NCI-H1930 (cell line): ENCODE data around the gene NCKIPSD.
A peak's percentile ranks its signal among the peaks of the same experiment; 100 is the strongest.

ENCODE experiments used
- DNase-seq, 2 experiments: peaks; one replicate each; lab custom pipeline; 2025; lab: John Stamatoyannopoulos, UW

Gene NCKIPSD

GRCh38 chr3:48647714-48648113, 38.0 kb downstream of the NCKIPSD start:
- no peak for DNase-seq

- DNase-seq: no peak
These were observed 40.6 kb downstream of the NCKIPSD start for GRCh38 chr3:48644898-48645760.

- no peak for DNase-seq
These were observed 43.1 kb downstream of the NCKIPSD start for GRCh38 chr3:48642605-48643004.

GRCh38 chr3:48641396-48641795, 44.3 kb downstream of the NCKIPSD start:
- no peak for DNase-seq

- DNase-seq: no peak
These were observed 45.6 kb downstream of the NCKIPSD start for GRCh38 chr3:48639944-48640606.

GRCh38 chr3:48637305-48637704, 48.4 kb downstream of the NCKIPSD start:
- DNase-seq: no peak

- DNase-seq: no peak
These were observed 49.5 kb downstream of the NCKIPSD start for GRCh38 chr3:48636149-48636655.

GRCh38 chr3:48635222-48636021, 50.3 kb downstream of the NCKIPSD start, which contains the start of gene SLC26A6:
Gene SLC26A6 (minus strand): TSS chr3:48635461. CDS start chr3:48635393, 68 bp downstream.
- DNase-seq: peak; percentile 83 to 87

- DNase-seq: no peak
These were observed 51.0 kb downstream of the NCKIPSD start for GRCh38 chr3:48634661-48635221.

GRCh38 chr3:48633743-48634142, 52.0 kb downstream of the NCKIPSD start:
- no peak for DNase-seq

- no peak for DNase-seq
These were observed 52.5 kb downstream of the NCKIPSD start for GRCh38 chr3:48633256-48633655.

GRCh38 chr3:48631516-48632448, 53.9 kb downstream of the NCKIPSD start:
- DNase-seq: no peak

GRCh38 chr3:48630833-48631232, 54.9 kb downstream of the NCKIPSD start:
- DNase-seq: no peak

GRCh38 chr3:48630407-48630806, 55.3 kb downstream of the NCKIPSD start:
- DNase-seq: no peak

GRCh38 chr3:48629894-48630293, 55.8 kb downstream of the NCKIPSD start:
- DNase-seq: no peak

GRCh38 chr3:48628277-48629017, 57.3 kb downstream of the NCKIPSD start:
- DNase-seq: no peak

GRCh38 chr3:48625600-48625999, 60.1 kb downstream of the NCKIPSD start:
- no peak for DNase-seq

GRCh38 chr3:48624767-48625166, 60.9 kb downstream of the NCKIPSD start:
- DNase-seq: no peak

- DNase-seq: no peak
These were observed 61.7 kb downstream of the NCKIPSD start for GRCh38 chr3:48623851-48624547.
